CD4-positive, alpha-beta T cell treated with Interleukin-1 beta for 1 hour (primary cell): ENCODE measurements around the gene ACSL5.
"Not testable (repeated sequence)": the region's sequence is repeated elsewhere in the genome, so short reads cannot be mapped to it uniquely, and the experiment has no call there.

Experiments used
- DNase-seq, 2 donors: peaks; one replicate each; pipeline ENCODE4 v3.0.0-alpha.2; 2020 to 2022

ACSL5 gene

DNA sequence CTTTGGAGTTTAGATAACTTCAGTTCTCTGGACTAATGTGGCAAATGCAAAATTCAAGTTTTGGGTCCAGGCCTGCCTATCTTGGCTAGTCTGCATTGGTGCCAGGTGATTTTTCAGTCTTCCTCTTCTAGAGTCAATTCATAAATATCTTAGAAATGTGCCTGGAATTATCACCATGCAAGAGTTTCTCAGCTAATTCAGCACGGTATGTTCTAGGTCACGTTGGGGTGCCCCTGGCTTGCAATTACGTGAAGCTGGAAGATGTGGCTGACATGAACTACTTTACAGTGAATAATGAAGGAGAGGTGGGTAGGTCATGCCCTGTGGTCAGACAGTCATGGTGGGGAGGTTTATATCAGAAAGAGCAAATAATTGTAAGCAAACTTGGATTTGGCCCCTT lies 47.8 kb downstream of the ACSL5 start:
- no peak for DNase-seq

DNA sequence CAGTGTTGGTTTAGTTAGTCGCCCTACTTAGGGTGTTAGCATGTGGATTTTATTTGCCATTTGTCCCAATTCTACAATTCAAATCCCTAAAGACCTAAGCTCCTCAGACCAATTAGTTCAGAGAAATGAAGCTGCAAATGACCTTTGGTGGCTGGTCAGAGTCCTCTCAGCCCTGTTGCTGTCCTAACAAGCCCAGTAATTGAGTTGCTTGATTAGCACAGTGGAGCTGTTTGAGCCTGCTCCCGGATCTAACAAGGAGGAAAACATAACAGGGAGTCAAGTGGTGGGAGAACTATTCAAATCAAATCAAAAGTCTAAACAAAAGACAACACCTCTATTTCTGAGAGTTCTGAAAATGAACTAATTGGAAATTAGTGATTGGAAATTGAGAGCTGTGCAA lies 50.7 kb downstream of the ACSL5 start:
- DNase-seq = no peak

DNA sequence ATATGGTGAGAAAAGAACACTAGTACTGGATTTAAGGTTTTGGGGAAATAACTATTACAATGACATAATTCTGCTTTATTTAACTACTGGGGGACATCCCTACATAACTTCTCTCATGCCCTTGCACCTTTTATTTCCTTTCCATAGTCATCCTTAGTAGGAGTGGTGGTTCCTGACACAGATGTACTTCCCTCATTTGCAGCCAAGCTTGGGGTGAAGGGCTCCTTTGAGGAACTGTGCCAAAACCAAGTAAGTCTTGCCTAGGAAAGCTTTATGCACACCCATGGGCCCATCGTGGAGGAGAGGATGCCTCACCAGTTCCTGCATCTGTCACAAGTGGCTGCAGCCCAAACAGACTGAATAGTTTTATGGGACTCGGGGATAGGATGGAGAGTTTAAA lies 52.2 kb downstream of the ACSL5 start:
- DNase-seq = no peak

DNA sequence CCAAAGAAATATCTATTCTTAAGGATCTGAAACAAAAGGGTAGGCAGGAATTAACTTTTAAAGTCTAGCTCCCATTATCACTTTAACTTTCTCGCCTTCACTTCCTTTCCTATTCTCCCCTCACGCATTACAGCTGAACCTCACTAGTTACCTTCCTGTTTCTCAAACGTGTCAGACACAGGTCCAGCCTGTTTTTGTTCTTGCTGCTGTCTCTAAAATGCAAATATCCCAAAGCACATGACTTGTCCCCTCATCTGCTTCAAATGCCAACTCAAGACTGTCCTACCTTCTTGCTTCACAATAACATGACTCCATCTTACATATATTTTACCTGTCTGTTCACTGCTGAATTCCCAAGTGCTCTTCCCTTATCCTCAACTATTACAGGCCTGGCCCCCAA lies 55.2 kb downstream of the ACSL5 start:
- no peak for DNase-seq

DNA sequence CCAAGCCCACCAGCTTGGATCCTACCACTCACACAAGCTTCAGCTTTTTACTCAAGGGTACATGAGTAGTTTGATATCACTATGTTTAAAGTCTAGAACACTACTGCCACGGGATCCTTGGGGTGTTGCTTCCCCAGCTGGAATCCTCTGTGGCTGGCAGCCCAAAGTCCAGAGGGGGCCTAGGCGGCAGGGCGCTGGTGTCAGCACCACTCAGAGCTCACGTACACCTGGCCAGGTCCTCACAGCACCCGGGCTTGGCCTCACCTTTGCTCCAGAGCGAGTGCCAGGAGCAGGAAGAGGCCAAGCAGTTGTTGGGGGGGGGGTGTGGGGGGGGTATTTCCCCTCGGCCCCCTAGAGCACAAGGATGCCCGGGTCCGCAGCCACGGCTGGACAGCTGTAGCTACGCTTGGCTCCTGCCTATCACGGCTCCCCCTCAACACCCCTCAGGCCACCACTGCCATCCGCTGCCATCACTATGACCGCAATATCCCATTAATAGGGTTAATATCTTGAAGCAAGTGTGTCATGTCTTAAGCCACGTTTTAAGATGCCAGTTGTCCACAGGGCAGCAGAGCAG lies 55.8 kb downstream of the ACSL5 start:
- DNase-seq = no peak

DNA sequence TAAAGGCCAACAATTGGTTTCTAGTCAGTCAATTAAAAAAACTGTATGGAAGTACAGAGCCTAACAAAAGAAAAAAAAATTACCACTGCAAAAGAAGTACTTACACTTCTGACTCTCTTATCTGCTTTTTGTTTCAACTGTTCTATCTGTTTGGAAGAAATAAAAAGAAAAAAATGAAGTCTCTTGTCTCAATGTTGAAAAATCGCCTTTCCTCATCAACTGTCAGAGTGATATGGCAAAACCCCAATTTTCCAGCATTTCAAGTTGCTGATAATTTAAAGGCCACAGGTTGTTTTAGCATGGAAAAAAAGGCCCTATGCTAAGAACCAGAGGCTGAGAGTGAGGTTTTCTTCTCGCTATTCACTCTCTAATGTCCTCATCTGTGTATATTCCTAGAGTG lies 59.2 kb downstream of the ACSL5 start:
- no peak for DNase-seq

DNA sequence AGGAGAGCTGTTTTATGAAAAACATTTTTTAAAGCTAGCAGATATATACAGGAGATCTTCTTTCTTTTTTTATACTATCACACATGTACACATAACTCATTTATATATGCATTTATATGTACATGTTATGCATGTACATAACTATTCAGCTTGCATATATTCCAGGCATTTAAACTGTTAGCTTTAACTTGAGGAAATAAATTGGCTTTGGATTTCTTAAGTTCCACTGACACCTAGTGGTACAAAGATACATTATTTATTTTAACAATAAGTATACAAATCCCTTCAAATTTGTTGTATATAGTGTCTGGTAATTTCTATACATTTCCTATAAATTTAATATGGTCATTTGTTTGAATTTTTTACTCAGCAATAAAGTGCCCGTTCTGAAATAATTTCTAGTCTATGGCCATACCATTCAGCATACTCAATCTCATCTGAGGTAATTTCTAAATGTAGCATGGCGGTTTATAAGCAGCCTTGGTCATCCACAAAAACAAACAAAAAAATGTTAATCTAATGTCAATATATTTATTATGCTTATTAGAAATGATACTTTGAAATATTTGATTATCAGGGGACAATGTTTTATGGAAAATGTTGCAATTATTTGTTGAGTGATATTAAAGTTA lies 61.2 kb downstream of the ACSL5 start:
- DNase-seq = peak in 1 of 2 donors; percentile 18

DNA sequence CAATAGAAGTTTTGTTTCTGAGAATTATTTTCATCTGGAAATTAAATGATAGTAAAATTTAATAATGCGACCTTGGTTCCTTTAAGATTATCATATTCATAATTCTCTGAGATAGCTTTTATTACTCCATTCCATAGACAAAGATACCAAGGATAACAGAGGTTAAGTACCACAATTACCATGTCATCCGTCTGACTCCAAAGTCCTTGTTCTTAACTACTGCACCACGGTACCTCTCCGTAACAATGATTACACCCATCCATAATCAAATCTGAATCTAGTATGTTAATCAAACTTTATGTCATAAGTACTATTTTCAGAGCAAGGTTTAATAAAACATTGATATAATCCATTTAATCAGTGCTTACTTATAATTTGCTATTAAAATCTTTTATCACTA lies 64.4 kb downstream of the ACSL5 start:
- no peak for DNase-seq

DNA sequence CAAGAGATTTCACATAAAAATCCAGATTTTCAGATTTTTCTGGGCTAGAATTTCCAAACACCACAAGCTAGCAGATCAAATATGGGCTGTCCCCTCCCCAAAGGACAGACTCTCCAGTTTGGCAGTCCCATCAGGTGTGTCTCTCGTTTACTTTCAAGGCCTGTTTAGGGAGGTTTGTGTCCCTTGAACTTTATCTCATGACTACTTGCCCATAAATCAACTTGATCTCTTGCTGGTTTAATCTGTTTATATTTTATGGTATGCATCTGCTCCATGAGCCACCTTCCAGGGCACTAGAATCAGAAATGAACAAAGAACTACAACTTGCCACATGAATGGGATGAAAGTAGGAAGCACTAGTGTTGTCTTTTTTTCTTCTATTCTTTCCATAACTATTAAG lies 67.6 kb downstream of the ACSL5 start:
- no peak for DNase-seq

DNA sequence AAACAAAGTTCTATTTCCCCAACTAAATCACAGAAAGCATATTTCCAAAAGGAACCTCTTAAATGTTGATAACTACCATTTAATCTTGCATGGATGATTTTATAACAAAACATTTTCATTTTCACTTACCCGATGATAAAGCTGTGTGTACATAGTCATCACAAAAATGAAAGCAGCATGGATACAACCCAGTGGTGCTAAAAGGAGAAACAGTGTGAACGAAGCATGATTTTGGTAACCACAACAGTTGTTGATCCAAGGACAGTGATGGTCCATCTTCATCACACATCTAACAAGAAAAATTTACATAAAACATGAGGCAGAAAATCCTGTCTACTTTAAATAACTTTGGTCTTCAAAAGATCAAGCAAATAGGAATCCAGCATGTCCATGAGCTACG lies 68.1 kb downstream of the ACSL5 start:
- no peak for DNase-seq

DNA sequence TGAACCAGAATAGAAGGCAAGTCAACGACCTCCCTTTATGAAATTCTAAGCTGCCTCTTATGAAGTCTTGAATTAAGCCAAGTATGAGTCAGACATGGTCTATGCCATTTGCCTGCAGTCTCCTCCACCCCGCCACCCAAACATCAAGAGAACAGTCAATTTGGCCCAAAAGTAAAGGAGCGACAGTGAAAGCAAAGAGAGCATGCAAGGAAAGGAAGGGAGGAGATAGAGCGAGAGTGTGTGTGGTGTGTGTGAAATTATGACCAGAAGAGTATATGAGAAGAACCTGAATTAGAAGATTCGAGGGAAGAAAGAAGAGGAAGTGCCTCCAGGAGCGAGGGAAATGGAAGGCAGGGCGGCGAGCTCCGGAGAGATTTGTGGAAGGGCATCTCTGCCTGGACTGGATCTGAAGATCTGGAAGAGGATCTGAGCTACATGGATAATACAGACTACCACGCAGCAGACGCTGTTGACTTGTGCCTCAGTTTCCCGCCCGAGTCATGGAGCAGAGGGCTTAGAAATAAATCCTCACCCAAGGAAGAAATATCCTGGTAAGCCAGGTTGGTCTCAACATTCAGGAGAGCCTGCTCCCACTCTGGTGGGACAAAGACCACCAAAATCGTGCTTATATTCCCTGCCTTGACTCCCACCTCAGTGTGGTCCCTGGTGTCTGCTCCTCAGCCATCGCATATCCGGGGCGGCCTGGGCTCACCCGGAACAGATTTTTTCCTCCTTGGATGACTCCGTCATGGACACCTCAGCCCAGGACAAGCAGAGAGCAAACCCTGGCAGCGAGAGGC lies 72.3 kb downstream of the ACSL5 start:
- peak in 1 of 2 donors; percentile 12 for DNase-seq

DNA sequence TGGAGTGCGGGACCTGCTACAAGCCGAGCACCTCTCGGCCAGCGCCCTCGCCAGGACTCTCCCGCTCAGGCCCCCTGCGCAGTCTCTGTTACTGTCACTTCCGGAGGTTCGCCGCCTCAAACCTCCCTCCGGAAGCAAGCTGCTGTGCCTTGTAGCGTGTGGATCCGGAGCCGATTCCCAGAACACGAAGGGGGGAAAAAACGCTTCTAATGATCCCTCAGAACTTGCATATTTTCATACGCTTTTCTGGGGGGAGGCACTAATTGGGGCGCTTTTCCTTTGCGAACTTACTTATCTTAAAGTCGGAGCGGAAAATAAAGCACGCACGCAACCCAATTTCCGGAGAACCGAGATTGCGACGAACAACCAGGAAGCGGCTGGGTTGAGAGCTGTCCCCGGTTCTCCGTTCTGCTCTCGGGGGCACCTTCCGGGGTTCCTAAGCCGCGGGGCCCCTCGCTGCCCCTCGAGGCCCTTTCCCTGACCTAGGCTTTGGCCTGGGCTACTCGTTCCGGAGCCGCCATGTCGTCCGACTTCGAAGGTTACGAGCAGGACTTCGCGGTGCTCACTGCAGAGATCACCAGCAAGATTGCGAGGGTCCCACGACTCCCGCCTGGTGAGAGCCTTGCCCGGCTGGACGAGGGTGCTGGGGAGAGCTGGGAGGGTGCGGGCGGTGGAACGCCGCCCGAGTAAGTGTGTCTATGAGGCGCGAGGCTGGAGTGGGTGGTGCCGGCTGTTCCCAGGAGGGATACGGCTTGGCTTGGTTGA lies 73.1 kb downstream of the ACSL5 start, which contains the start of the genes VTI1A and ZDHHC6:
VTI1A (plus strand) TSS at position 361 of the 765 bp plus-strand sequence; CDS start at position 520, 159 bp downstream.
ZDHHC6 (minus strand) TSS at position 60 of the 765 bp plus-strand sequence. CDS start 1,478 bp downstream, outside the sequence.
- peak; percentile 84 to 86 for DNase-seq

DNA sequence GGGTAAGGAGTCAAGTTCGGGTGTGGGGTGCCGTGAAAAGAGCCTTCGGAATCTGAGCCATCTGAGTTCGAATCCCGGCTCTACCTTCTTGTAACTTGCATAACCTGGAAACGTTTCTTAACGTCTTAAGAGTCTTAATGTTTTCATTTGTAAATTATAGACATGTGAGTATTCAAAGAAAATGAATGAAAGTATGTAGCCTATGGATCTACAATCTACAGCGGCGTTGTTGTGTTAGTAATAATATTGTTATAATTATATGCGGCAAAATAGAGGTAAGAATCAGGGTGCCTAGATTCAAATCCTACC lies 73.7 kb downstream of the ACSL5 start:
- no peak for DNase-seq

DNA sequence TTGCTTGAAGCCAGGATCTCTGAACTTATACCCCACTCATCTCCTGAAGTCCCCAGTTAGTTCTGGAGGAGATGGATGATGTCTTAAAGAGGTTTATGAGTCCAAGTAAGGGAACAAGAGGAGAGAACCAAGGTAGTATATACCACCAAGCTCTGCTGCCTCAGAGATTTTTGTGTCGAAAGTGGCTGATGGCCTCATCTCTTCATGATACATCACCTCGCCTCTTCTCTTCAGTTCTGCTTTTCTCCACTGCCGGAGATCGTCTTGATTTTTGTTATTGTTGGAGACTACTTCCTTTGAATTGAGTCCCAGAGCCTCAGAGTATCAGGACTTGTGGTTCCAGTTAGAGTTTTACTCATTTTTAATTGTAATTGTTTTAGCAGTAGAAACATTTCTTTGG lies 75.0 kb downstream of the ACSL5 start:
- DNase-seq = no peak

DNA sequence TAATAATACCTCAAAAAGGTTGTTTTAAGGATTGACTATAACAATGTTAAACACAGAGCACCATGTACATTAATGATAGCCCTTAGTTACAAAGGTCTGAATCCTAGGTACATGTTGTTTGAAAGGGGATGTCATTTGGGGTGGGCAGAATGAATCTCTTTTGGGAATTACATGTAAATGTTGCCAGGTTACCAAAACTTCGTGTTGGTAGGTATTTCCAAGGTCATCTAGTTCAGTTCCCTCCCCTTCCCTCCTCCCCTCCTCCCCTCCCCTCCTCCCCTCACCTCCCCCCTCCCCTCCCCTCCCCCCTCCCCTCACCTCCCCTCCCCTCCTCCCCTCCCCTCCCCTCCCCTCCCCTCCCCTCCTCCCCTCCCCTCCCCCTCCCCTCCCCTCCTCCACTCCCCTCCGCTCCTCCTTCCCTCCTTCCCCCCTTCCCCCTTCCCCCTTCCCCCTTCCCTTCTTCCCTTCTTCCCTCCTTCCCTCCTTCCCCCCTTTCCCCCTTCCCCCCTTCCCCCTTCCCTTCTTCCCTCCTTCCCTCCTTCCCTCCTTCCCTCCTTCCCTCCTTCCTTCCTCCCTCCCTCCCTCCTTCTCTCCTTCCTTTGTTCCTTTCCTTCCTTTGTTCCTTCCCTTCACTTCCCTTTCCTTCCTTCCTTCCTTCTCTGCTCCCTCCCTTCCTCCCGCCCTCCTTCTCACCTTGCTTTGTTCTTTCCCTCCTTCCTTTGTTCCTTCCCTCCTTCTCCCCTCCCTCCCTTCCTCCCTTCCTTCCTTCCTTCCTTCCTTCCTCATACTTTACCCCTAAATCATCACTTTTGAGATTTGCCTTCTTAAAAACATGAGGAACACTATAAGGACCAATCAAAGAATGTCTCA lies 81.2 kb downstream of the ACSL5 start:
- no peak for DNase-seq

DNA sequence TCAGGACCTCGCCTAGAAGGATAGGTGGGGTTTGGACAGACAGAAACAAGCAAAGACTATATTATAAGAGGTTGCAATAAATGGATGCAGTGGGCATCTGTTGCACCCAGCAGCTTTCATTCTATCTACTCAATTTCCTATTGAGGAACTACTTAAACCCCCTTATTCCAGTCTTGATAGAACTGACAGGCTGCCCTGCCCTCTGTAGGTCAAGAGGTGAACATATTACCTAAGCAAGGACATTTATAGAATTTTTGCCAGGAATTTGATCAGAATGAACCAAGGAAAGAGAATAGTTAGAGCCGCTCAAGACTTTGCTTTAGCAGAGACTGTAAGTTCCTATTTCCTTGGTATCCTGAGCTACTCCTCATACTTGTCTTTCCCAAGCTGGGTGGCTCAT lies 82.6 kb downstream of the ACSL5 start:
- no peak for DNase-seq

DNA sequence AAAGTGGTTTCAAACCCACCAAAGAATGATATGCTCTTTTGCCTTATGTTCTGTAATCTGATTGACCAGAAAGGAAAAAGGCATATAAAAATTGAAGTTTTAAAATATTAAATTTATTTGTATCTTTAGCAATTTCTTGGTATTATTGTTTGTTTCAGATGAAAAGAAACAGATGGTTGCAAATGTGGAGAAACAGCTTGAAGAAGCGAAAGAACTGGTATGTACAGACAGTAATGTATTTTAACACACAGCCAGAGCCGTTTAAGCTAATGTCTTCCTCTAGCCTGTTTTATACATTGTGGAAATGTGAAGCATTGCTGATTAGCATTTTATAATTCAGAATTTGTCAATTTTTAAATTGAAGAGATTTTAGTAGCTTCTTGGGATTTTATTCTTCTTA lies 86.5 kb downstream of the ACSL5 start:
- no peak for DNase-seq

DNA sequence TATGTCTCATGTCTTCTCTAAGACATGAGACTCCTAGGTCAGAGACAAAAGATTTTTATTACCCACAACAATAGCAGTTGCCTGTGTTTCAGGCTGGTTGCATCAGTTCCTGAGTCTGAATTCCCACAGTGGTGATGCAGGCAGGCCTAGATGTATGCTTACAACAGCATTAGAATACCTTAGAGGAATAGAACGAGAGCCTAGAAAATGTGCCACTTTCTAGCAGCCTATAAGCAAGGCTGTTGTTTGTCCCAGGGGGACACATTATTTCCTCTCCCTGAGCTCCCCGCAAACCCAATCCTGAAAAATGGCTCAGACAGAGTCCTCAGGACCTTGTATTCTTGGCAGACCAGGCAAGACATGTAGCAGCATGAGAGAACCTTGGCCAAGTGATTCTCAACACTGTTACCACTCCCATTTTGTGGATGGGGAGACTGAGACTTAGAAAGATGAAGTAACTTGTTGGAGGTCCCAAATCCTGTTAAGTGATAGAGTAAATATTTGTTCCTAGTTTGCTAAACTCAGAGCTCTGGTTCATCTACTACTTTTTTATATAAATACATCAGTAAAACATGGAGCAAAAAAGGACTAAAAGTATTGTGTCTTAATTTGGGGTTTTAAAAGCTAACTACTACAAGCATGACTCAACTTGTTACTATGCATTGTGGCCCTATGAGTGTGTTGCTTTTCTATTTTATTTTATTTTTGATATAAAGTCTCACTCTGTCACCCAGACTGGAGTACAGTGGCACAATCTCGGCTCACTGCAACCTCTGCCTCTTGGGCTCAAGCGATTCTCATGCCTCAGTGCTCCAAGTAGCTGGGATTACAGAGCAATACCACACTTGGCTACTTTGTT lies 87.3 kb downstream of the ACSL5 start:
- DNase-seq = no peak

DNA sequence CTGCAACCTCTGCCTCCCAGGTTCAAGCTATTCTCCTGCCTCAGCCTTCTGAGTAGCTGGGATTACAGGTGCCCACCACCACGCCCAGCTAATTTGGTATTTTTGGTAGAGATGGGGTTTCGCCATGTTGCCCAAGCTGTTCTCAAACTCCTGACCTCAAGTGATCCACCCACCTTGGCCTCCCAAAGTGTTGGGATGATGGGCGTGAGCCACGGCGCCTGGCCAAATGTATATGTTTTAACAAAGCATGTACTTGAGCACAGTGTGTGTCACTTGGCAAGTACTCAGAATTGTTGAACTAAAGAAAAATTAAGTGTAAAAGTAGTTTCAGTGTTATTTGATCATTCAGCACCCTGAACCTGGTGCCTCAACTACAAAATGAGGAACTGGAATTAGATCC lies 90.2 kb downstream of the ACSL5 start:
- not testable (repeated sequence) for DNase-seq

DNA sequence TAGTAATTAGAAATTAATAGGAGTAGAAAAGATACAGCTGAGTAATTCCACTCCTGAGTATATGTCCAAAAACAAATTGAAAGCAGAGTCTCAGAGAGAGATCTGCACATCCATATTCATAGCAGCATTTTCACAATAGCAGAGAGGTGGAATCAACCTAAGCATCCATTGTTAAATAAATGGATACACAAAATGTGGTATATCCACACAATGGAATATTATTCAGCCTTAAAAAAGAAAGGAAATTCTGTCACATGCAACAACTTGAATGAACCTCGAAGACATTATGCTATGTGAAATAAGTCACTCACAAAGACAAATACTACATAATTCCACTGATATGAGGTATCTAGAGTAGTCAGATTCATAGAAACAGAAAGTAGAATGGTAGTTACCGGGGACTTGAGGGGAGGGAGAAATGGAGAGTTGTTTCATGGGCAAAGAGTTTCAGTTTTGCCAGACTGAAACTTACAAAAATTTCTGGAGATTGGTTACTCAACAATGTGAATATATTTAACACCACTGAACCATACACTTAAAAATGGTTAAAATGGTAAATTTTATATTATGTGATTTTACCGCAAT lies 91.5 kb downstream of the ACSL5 start:
- DNase-seq = no peak

DNA sequence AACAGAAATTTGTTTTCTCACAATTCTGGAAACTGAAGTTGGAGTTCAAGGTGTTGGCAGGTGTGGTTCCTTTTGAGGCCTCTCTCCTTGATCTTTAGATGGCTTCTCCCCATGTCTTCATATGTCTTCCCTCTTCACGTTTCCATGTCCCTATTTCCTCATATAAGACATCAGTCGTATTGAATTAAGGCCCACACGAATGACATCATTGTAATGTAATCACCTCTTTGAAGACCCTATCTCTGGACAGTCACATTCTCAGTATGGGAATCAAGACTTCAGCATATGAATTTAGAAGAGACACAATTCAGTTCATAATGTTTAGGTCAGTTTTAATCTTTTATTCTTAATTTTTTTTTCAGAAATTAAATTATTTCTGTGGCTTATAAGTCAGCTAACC lies 92.9 kb downstream of the ACSL5 start:
- no peak for DNase-seq
